ENCODE results near the gene TERT.

TERT gene

GRCh38 chr5:1251678-1252580, 42.9 kb downstream of the TERT start:
- H3K4me3 ChIP-seq (ENCODE audit: low read depth, low read length) = no peak overlapping the region
- TF ChIP-seq, protein P1, sequence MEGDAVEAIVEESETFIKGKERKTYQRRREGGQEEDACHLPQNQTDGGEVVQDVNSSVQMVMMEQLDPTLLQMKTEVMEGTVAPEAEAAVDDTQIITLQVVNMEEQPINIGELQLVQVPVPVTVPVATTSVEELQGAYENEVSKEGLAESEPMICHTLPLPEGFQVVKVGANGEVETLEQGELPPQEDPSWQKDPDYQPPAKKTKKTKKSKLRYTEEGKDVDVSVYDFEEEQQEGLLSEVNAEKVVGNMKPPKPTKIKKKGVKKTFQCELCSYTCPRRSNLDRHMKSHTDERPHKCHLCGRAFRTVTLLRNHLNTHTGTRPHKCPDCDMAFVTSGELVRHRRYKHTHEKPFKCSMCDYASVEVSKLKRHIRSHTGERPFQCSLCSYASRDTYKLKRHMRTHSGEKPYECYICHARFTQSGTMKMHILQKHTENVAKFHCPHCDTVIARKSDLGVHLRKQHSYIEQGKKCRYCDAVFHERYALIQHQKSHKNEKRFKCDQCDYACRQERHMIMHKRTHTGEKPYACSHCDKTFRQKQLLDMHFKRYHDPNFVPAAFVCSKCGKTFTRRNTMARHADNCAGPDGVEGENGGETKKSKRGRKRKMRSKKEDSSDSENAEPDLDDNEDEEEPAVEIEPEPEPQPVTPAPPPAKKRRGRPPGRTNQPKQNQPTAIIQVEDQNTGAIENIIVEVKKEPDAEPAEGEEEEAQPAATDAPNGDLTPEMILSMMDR (IDR thresholded peaks at IDR 0.05; ENCODE audit: low read depth, low read length) = no peak

- TF ChIP-seq, protein P1 (IDR thresholded peaks at IDR 0.05; ENCODE audit: low read depth, low read length) = no peak
- no peak overlapping the region for H3K4me3 ChIP-seq (ENCODE audit: low read depth, low read length)
These were observed 45.2 kb downstream of the TERT start for GRCh38 chr5:1249366-1250280.

DNA sequence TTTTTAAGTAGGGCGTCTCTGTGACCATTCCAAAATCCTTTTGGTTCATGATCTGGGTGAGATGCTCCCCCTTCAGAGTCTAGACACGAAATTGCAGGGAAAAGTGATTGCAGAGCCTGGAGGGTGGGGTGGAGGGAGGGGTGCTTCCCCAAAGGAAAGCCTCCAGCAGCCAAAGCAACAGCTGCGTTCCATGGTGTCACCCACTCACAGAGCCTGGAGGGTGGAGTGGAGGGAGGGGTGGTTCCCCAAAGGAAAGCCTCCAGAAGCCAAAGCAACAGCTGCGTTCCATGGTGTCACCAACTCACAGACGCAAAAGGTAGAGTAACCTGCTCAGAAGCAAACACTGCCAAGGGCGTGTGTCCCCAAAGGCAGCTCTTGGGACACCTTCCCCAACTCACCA, 47.1 kb downstream of the TERT start:
- no peak overlapping the region for H3K4me3 ChIP-seq (ENCODE audit: low read depth, low read length)
- TF ChIP-seq, protein P1 (IDR thresholded peaks at IDR 0.05; ENCODE audit: low read depth, low read length) = no peak

- TF ChIP-seq, protein P1 (IDR thresholded peaks at IDR 0.05; ENCODE audit: low read depth, low read length) = no peak
These were observed 48.0 kb downstream of the TERT start for GRCh38 chr5:1246711-1247431.

DNA sequence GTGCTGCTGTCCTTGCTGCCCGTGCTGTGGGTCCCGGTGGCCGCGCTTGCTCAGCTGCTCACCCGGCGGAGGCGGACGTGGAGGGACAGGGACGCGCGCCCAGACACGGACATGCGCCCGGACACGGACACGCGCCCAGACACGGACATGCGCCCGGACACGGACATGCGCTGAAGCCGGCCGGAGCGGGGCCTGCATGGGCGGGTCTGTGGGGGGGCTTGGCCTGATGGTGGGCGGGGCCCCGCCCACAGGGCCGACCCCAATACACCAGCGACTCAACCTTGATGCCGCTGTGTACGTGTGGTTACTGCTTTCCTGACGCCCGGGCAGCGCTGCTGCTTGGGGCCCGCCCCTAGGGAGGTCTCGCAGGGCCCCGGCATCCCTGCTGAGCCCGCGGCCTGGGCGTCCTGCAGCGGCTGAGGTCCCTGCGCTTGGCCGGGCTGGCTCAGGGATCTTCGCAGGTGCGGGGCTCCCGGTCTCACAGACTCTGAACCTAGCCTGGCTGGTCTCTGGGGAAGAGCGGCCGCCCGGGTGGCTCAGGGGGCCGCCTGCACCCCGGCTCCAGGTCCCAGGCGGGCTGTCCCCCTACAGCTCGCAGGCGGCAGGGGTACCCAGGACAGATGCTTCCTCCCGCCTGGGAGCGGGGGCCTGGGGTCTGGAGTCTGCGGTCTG, 48.8 kb downstream of the TERT start:
- H3K4me3 ChIP-seq (ENCODE audit: low read depth, low read length) = no peak overlapping the region
- TF ChIP-seq, protein P1 (IDR thresholded peaks at IDR 0.05; ENCODE audit: low read depth, low read length) = no peak

More at GRCh38 chr5:1246711-1247431, 48.0 kb downstream of the TERT start:
- H3K4me3 ChIP-seq (ENCODE audit: low read depth, low read length) = no peak overlapping the region

DNA sequence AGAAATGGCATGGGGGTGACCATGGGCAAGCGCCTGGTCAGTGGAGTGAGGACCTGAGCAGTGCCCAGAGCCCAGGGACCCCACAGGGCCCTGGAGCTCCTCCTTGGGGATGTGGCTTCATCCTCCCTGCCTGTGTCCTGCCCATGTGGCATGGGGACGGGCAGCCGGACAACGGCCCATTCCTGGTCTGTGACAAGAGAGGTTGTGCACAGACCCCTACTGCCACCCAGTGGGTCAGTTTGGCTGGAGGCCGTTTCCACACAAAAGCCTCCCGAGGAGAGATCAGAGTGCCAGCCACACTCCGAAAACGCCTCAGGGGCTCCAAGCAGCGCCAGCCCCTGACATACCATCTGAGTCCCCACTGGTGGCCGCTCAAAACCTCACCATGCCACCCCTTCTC, 49.9 kb downstream of the TERT start:
- TF ChIP-seq, protein P1 (IDR thresholded peaks at IDR 0.05; ENCODE audit: low read depth, low read length) = no peak
- no peak overlapping the region for H3K4me3 ChIP-seq (ENCODE audit: low read depth, low read length)
